ENCODE results near the gene CHST1.

- TF ChIP-seq MAFK (IDR thresholded peaks at IDR 0.05; ENCODE audit: partially characterized antibody) = no peak
- TF ChIP-seq CTCF (IDR thresholded peaks at IDR 0.05) = no peak
- no peak for TF ChIP-seq EP300 (IDR thresholded peaks at IDR 0.05)
- TF ChIP-seq POLR2A (IDR thresholded peaks at IDR 0.05; ENCODE audit: low read length) = no peak
- TF ChIP-seq MAX (IDR thresholded peaks at IDR 0.05) = no peak
- TF ChIP-seq SMC3 (IDR thresholded peaks at IDR 0.05) = no peak
- no peak for TF ChIP-seq RCOR1 (IDR thresholded peaks at IDR 0.05; ENCODE audit: low read depth, low read length)
- no peak for TF ChIP-seq SREBF2 (IDR thresholded peaks at IDR 0.05)
- no peak for TF ChIP-seq TP53 (CRISPR knock-in tag; IDR thresholded peaks at IDR 0.05)
- no peak for TF ChIP-seq RAD21 (conservative IDR thresholded peaks at IDR 0.05 in 1 of 2, IDR thresholded peaks at IDR 0.05 in 1 of 2)
- TF ChIP-seq KDM1A (IDR thresholded peaks at IDR 0.05; ENCODE audit: low read depth) = no peak
- TF ChIP-seq NR3C1 (IDR thresholded peaks at IDR 0.05) = no peak
- no peak for TF ChIP-seq REST (IDR thresholded peaks at IDR 0.05)
Observed at GRCh38 chr11:45605051-45605450, 60.4 kb downstream of the CHST1 start.
